ENCODE results near the gene GPR146.

GPR146 gene

DNA sequence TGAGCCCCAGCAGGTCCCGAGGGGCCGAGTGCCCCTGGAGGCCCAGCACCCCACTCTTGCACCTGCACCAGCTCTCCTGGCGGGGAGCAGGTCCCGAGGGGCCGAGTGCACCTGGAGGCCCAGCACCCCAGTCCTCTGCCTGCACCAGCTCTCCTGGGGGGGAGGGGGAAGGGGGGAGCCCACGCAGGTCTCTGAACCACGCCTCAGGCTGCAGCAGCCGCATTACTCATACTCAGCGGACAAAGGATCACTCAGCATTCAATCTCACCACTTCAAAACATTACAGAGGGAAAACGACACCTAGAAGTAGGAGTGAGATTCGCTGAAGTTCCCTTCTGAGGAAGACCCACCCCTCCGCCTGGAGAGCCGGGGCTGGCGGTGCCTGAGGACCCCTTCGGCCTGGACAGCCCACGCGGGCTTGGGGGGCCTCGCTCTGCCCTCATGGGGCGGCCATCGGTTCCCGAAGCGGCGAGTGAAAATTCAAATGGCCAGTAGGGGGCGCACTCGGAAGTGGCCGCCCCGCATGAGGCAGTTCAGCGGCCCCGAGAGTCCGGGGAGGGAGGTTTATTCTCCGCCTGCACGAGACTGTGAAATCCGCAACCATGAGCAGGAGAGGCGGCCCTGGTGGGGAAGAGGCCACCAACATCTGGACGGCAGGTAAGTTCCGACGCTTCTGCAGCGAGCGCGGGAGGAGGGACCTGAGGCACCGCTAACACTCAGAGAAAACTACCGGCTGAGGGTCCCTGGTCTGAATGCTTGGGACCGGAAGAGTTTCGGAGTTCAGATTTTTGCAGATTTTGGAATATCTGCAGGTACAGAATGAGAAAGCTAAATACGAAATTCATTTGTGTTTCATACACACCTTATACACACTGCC, 42.5 kb downstream of the GPR146 start:
- Mint-ChIP-seq H3K9me3 (no peaks in the 10 kb centered on the region), H3K36me3 (ENCODE audit: insufficient read depth) (peaks cover 1% of the 10 kb centered on the region), H3K27me3 (no peaks in the 10 kb centered on the region), H3K4me1 (peaks cover 8% of the 10 kb centered on the region), H3K27ac (ENCODE audit: low read depth) (no peak overlapping the region), H3K4me3 (peak overlapping the region; percentile 58)
- ATAC-seq (replicated peaks; ENCODE audit: extremely low read depth, poor library complexity, severe bottlenecking) (peak; percentile 64), DNase-seq (ENCODE audit: low spot score in 2 of 2) (peak; percentile 43 to 70)

DNA sequence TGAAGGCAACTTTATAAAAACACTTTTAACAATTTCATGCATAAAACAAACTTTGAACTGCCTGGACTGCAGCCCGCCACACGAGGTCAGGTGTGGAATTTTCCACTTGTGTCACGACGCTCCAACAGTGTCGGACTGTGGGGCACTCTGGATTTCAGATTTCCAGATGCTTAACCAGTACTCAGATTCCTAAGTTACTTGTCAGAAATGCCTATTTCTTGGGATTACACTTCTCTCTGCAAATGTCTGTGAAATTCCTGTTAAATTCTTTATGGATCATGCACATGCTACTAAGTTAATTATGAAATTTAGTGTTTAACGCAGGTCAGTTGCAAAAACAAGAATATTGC, 43.1 kb downstream of the GPR146 start:
- H3K4me3 Mint-ChIP-seq: peak overlapping the region; percentile 58
- no peak overlapping the region for H3K27ac Mint-ChIP-seq (ENCODE audit: low read depth)
- no peaks in the 10 kb centered on the region for H3K9me3 Mint-ChIP-seq
- peaks cover 1% of the 10 kb centered on the region for H3K36me3 Mint-ChIP-seq (ENCODE audit: insufficient read depth)
- no peaks in the 10 kb centered on the region for H3K27me3 Mint-ChIP-seq
- peaks cover 8% of the 10 kb centered on the region for H3K4me1 Mint-ChIP-seq
- DNase-seq (ENCODE audit: low spot score in 2 of 2) (no peak), ATAC-seq (replicated peaks; ENCODE audit: extremely low read depth, poor library complexity, severe bottlenecking) (no peak)

DNA sequence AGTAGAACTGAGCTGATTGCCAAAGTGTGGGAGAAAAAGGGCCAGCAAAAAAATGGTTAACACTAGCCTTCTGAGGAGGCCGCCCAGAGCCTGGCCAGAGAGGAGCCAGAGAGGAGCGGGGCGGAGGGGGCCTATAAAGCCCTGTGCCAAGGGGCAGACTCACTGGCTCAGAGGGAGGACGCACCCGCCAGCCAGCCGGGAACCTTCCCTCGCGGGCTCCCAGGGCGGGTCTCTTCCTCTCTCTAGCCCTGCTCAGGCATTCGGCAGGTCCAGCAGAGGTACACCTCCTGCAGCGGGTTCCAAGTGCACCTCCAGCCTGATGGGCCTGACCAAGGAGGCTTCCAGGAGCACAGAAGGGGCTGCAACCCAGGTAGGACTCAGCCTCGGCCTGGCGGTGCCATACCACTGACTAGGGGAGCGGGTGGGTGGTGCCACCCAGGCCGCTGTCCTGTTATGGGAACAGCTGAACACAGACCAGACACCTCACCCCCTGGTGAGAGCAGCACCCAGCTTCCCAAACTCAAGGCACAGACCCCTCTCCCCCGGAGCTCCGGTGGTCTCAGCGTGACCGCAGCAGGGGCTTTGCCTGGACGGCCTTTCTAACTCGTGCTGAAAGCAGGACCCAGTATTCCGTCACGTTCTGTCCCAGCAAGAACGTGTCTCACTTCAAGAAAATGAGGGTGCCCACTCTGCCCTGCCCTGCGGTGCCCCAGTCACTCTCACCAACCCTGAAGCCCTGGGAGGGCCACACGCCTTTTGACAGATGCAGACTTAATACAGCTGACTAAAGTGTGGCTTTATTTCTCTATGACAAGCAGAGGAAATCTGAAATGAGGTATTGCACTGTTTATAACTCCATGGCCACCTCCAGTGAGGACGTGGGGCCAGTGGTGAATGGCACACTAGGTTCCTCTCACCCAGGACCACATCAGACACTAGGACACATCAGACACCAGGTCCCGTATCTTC, 43.9 kb downstream of the GPR146 start, which contains the start of gene GPER1:
Gene GPER1, plus strand, starts transcription at position 162 of the 969 bp plus-strand sequence. CDS start 3,616 bp downstream, outside the sequence.
- H3K4me1 Mint-ChIP-seq: peaks cover 8% of the 10 kb centered on the region
- DNase-seq (ENCODE audit: low spot score in 2 of 2) (no peak), ATAC-seq (replicated peaks; ENCODE audit: extremely low read depth, poor library complexity, severe bottlenecking) (no peak)
- H3K4me3 Mint-ChIP-seq: peak within 1 kb of the TSS; percentile 58
- no peak within 1 kb of the TSS for H3K27ac Mint-ChIP-seq (ENCODE audit: low read depth)
- H3K27me3 Mint-ChIP-seq: no peaks in the 10 kb centered on the region
- H3K9me3 Mint-ChIP-seq: no peaks in the 10 kb centered on the region
- peaks cover 1% of the 10 kb centered on the region for H3K36me3 Mint-ChIP-seq (ENCODE audit: insufficient read depth)

DNA sequence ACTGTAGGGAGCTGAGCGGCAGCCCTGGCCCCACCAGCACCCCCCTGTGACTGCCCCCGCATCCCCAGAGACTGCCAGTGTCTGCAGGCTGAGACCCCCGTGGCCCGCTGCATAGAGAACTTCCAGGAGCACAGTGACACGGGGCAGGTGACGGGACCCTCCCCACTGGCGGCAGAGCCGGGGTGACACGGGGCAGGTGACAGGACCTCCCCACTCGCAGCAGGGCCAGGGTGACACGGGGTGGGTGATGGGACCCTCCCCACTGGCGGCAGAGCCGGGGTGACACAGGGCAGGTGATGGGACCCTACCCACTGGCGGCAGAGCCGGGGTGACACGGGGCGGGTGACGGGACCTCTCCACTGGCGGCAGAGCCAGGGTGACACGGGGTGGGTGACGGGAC, 45.9 kb downstream of the GPR146 start:
- Mint-ChIP-seq H3K27me3 (no peaks in the 10 kb centered on the region), H3K36me3 (ENCODE audit: insufficient read depth) (peaks cover 1% of the 10 kb centered on the region), H3K27ac (ENCODE audit: low read depth) (no peak overlapping the region), H3K4me3 (no peak overlapping the region), H3K4me1 (peaks cover 8% of the 10 kb centered on the region), H3K9me3 (no peaks in the 10 kb centered on the region)
- ATAC-seq (replicated peaks; ENCODE audit: extremely low read depth, poor library complexity, severe bottlenecking) (no peak), DNase-seq (ENCODE audit: low spot score in 2 of 2) (no peak)

DNA sequence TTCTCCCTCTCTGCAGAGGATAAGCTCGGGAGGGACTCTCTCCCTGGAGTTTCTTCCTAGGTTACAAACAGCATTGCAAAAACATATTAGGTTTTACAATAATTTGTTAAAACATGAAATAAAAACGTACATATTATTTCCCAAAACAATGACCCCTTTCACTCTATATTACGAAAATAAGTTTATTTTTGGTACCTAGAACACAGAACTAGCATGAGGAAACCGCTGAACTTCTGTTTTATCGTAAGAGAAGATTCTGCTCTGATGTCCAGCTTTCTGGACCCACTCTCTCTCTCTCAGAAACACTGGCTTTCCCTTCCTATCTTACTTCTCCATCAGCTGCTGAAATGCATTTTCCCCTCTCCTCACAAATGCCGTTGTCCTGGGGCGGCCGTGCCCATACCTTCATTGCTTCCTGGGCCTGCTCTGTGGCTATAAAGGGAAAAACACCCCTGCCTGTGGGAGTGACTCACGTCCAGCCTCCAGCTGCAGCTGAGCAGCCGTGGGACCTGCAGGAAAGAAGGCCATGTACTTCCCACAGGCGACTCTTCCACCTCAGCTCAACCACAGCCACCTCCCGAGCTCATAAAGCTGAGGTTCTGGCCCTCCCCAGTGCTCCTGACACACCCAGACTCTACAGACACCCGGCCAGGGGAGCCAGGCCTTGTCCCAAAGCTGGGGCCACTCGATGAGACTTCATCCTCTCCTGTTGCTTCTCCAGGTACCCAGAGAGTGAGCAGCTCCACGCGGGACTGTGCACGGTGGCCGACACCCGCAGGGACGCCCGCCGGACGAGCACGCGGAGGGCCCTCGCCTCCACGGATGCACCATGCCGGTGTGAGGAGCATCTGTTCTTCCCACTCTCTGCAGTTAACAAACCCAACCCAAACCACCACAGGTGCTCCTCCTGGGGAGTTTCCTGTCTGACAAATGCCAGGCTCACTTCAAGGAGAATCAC, 46.6 kb downstream of the GPR146 start:
- H3K27ac Mint-ChIP-seq (ENCODE audit: low read depth): no peak overlapping the region
- DNase-seq (ENCODE audit: low spot score in 2 of 2): no peak
- H3K4me1 Mint-ChIP-seq: peaks cover 8% of the 10 kb centered on the region
- no peak overlapping the region for H3K4me3 Mint-ChIP-seq
- no peaks in the 10 kb centered on the region for H3K9me3 Mint-ChIP-seq
- ATAC-seq (replicated peaks; ENCODE audit: extremely low read depth, poor library complexity, severe bottlenecking): no peak
- H3K27me3 Mint-ChIP-seq: no peaks in the 10 kb centered on the region
- H3K36me3 Mint-ChIP-seq (ENCODE audit: insufficient read depth): peaks cover 1% of the 10 kb centered on the region

DNA sequence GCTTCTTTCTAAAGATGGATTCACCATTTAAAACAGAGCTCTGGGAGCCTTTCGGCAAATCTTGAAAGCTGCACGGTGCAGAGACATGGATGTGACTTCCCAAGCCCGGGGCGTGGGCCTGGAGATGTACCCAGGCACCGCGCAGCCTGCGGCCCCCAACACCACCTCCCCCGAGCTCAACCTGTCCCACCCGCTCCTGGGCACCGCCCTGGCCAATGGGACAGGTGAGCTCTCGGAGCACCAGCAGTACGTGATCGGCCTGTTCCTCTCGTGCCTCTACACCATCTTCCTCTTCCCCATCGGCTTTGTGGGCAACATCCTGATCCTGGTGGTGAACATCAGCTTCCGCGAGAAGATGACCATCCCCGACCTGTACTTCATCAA, 47.3 kb downstream of the GPR146 start:
- Mint-ChIP-seq H3K27ac (ENCODE audit: low read depth) (no peak overlapping the region), H3K9me3 (no peaks in the 10 kb centered on the region), H3K27me3 (no peaks in the 10 kb centered on the region), H3K4me1 (peaks cover 6% of the 10 kb centered on the region), H3K4me3 (no peak overlapping the region), H3K36me3 (ENCODE audit: insufficient read depth) (peaks cover 1% of the 10 kb centered on the region)
- DNase-seq (ENCODE audit: low spot score in 2 of 2): no peak
- no peak for ATAC-seq (replicated peaks; ENCODE audit: extremely low read depth, poor library complexity, severe bottlenecking)

DNA sequence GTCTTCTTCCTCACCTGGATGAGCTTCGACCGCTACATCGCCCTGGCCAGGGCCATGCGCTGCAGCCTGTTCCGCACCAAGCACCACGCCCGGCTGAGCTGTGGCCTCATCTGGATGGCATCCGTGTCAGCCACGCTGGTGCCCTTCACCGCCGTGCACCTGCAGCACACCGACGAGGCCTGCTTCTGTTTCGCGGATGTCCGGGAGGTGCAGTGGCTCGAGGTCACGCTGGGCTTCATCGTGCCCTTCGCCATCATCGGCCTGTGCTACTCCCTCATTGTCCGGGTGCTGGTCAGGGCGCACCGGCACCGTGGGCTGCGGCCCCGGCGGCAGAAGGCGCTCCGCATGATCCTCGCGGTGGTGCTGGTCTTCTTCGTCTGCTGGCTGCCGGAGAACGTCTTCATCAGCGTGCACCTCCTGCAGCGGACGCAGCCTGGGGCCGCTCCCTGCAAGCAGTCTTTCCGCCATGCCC, 47.9 kb downstream of the GPR146 start:
- ATAC-seq (replicated peaks; ENCODE audit: extremely low read depth, poor library complexity, severe bottlenecking) (no peak), DNase-seq (ENCODE audit: low spot score in 2 of 2) (no peak)
- H3K27ac Mint-ChIP-seq (ENCODE audit: low read depth): no peak overlapping the region
- no peak overlapping the region for H3K4me3 Mint-ChIP-seq
- no peaks in the 10 kb centered on the region for H3K27me3 Mint-ChIP-seq
- peaks cover under 1% of the 10 kb centered on the region for H3K4me1 Mint-ChIP-seq
- no peaks in the 10 kb centered on the region for H3K9me3 Mint-ChIP-seq
- peaks cover 1% of the 10 kb centered on the region for H3K36me3 Mint-ChIP-seq (ENCODE audit: insufficient read depth)

DNA sequence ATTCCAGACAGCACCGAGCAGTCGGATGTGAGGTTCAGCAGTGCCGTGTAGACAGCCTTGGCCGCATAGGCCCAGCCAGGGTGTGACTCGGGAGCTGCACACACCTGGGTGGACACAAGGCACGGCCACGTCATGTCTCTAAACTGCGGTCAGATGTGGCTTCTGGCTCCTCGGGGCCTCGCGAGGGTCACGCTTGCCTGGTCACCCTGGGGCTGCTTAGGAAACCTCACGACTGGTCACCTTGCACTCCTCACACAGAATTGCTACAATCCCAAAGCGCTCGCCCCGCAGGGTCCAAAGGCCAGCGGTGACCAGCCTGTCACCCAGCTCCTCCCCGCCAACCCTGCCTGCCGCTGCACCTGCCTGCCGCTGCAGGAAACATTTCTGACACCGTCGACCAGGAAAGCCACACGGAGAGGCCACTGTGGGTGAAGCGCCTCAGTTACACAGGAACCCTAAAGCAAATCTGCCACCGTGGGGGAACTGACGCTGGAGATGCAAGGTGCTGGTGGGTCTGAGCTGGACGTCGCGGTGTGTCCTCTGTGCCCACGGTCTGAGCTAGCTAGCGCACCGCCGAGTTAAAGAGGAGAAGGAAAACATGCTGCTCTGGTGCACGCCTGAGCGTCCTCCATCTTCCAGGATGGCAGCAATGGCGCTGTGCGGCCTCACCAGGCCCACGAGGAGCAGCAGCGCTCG, 48.6 kb downstream of the GPR146 start:
- H3K4me1 Mint-ChIP-seq: no peaks in the 10 kb centered on the region
- H3K4me3 Mint-ChIP-seq: no peak overlapping the region
- no peaks in the 10 kb centered on the region for H3K9me3 Mint-ChIP-seq
- no peak overlapping the region for H3K27ac Mint-ChIP-seq (ENCODE audit: low read depth)
- peaks cover 1% of the 10 kb centered on the region for H3K36me3 Mint-ChIP-seq (ENCODE audit: insufficient read depth)
- no peaks in the 10 kb centered on the region for H3K27me3 Mint-ChIP-seq
- no peak for DNase-seq (ENCODE audit: low spot score in 2 of 2)
- no peak for ATAC-seq (replicated peaks; ENCODE audit: extremely low read depth, poor library complexity, severe bottlenecking)

DNA sequence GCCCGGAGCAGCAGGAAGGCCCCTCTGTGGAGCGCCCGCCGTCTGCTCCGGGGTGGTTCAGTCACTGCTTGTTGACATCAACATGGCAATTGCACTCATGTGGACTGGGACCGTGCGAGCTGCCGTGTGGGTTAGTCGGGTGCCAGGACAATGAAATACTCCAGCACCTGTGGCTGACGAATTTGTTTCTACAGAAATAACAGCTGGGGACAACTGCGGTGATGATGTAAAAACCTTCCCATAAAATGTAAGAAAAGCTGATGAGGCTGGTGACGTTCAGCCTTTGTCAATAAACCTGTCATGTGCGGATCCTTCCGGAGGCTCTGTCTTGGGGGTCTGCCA, 49.1 kb downstream of the GPR146 start:
- no peaks in the 10 kb centered on the region for H3K27me3 Mint-ChIP-seq
- ATAC-seq (replicated peaks; ENCODE audit: extremely low read depth, poor library complexity, severe bottlenecking): no peak
- H3K36me3 Mint-ChIP-seq (ENCODE audit: insufficient read depth): peaks cover 1% of the 10 kb centered on the region
- no peaks in the 10 kb centered on the region for H3K4me1 Mint-ChIP-seq
- H3K27ac Mint-ChIP-seq (ENCODE audit: low read depth): no peak overlapping the region
- H3K9me3 Mint-ChIP-seq: no peaks in the 10 kb centered on the region
- no peak for DNase-seq (ENCODE audit: low spot score in 2 of 2)
- no peak overlapping the region for H3K4me3 Mint-ChIP-seq

DNA sequence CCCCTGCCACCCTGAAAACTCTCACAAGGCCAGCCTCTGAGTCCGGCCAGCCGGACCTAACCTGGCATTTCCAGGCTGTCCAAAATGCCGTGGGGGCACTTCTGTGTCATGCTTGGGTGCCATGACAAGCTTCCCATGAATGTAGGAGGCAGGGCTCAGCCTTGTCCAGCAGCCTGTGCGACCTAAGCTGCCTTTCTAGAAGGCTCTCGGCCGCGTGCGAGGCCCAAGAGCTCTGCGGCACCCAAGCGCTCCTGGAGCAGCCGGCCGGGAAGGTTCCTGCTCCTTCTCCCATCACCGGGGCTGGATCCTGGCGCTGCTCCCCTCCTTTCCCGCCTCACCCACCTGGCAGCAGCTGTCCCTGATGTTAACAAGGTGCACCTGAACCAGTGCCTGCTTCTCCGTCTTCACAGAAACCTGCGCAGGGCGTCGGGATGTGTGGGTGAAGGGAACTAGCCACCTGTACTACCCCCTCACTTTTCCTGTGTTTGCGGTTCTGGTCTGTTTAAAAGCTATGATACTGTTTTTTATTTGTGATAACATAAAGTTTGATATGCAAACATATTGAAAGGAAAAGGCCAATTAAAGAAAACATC, 49.7 kb downstream of the GPR146 start:
- Mint-ChIP-seq H3K4me1 (no peaks in the 10 kb centered on the region), H3K27me3 (no peaks in the 10 kb centered on the region), H3K9me3 (no peaks in the 10 kb centered on the region), H3K36me3 (ENCODE audit: insufficient read depth) (peaks cover 1% of the 10 kb centered on the region), H3K4me3 (no peak overlapping the region), H3K27ac (ENCODE audit: low read depth) (no peak overlapping the region)
- DNase-seq (ENCODE audit: low spot score in 2 of 2): no peak
- no peak for ATAC-seq (replicated peaks; ENCODE audit: extremely low read depth, poor library complexity, severe bottlenecking)

DNA sequence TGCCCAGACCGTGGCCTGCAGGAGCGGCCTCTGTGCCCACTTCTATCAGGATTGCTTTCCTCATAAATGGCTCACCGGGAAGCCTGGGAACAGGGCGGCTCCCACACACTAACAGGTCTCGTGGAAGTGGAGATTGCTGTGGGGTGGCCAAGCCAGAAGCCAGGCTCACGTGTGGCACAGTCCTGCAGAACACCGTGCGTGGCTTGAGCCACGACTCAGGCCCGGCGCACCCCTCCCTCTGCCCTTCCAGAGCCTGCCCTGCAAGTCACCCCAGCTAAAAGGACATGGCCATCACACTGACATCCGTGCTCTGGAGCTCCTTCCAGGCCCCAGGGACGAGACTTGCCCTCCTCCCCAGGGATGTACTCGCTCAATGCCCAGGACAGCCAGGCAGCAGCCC, 50.5 kb downstream of the GPR146 start:
- DNase-seq (ENCODE audit: low spot score in 2 of 2) (no peak), ATAC-seq (replicated peaks; ENCODE audit: extremely low read depth, poor library complexity, severe bottlenecking) (no peak)
- H3K4me1 Mint-ChIP-seq: no peaks in the 10 kb centered on the region
- H3K27me3 Mint-ChIP-seq: no peaks in the 10 kb centered on the region
- no peaks in the 10 kb centered on the region for H3K9me3 Mint-ChIP-seq
- H3K36me3 Mint-ChIP-seq (ENCODE audit: insufficient read depth): no peaks in the 10 kb centered on the region
- H3K4me3 Mint-ChIP-seq: no peak overlapping the region
- H3K27ac Mint-ChIP-seq (ENCODE audit: low read depth): no peak overlapping the region

Measured in central memory CD8-positive, alpha-beta T cell (primary cell).